HT1080 (cell line): ENCODE results near the gene TSPYL2. TPM values are rescaled to one million over a fixed set of nuclear protein-coding genes. Genes with fewer than 3 reads are reported as not detected.

ENCODE experiments used
- DNase-seq: peaks from one replicate; pipeline ENCODE4 v3.0.0-alpha.2; 2015; ENCODE audit warnings: low read depth
- polyA plus RNA-seq, 2 experiments: library from polyadenylated mRNA; depleted of rRNA; stranded (reverse); fragments of >200 nt; gene quantifications; 2 replicates each; pipeline ENCODE4 v1.2.3, GENCODE V29; 2015
- total RNA-seq: library from RNA; depleted of rRNA; stranded (reverse); fragments of >200 nt; shearing (Covaris generic); gene quantifications from 2 replicates; pipeline ENCODE4 v1.2.3, GENCODE V29; 2014; rRNA removed

The TSPYL2 gene
- total RNA-seq, result 5.5 and 6.0 TPM in 2 replicates
- polyA plus RNA-seq (2015; cell fraction: cytosol; rRNA removed), result 5.4 and 6.3 TPM in 2 replicates
- 30.2 and 38.1 TPM in 2 replicates for polyA plus RNA-seq (2015; cell fraction: nucleus; rRNA removed)

- DNase-seq, result peak; percentile 95
Measured at GRCh38 chrX:53081925-53082772, at the start of gene TSPYL2. TSS of gene TSPYL2 (plus strand) at chrX:53082367. CDS start at chrX:53082499, 132 bp downstream.

GRCh38 chrX:53036149-53036548 lies 46.0 kb upstream of the TSPYL2 start:
- DNase-seq, result no peak

- DNase-seq, result no peak
Measured at GRCh38 chrX:53039236-53039635, 42.9 kb upstream of the TSPYL2 start.

GRCh38 chrX:53044995-53045394 lies 37.2 kb upstream of the TSPYL2 start:
- DNase-seq, result no peak

GRCh38 chrX:53047228-53047627 lies 34.9 kb upstream of the TSPYL2 start:
- DNase-seq, result no peak

GRCh38 chrX:53048169-53049126 lies 33.7 kb upstream of the TSPYL2 start, which contains the start of gene GPR173:
TSS of gene GPR173 (plus strand) at chrX:53048789. CDS start at chrX:53076622, 27,833 bp downstream.
- DNase-seq, result peak; percentile 55

GRCh38 chrX:53049127-53049517 lies 33.0 kb upstream of the TSPYL2 start:
- DNase-seq, result no peak

GRCh38 chrX:53050841-53051240 lies 31.3 kb upstream of the TSPYL2 start:
- no peak for DNase-seq

GRCh38 chrX:53055244-53055849 lies 26.8 kb upstream of the TSPYL2 start:
- DNase-seq, result no peak

GRCh38 chrX:53056292-53056691 lies 25.9 kb upstream of the TSPYL2 start:
- DNase-seq, result no peak

- DNase-seq, result no peak
Measured at GRCh38 chrX:53065104-53065503, 17.1 kb upstream of the TSPYL2 start.

- no peak for DNase-seq
Measured at GRCh38 chrX:53071064-53071463, 11.1 kb upstream of the TSPYL2 start.

GRCh38 chrX:53071604-53072417 lies 10.4 kb upstream of the TSPYL2 start:
- DNase-seq, result peak; percentile 55

GRCh38 chrX:53072418-53073114 lies 9.6 kb upstream of the TSPYL2 start:
- DNase-seq, result no peak

GRCh38 chrX:53073115-53073586 lies 9.0 kb upstream of the TSPYL2 start:
- DNase-seq, result no peak

GRCh38 chrX:53075011-53075410 lies 7.2 kb upstream of the TSPYL2 start:
- DNase-seq, result peak; percentile 29

GRCh38 chrX:53076671-53077070 lies 5.5 kb upstream of the TSPYL2 start:
- DNase-seq, result no peak

- no peak for DNase-seq
Measured at GRCh38 chrX:53077207-53078197, 4.7 kb upstream of the TSPYL2 start.
